ENCODE measurements around the gene CTLA4.

GRCh38 chr2:203918264-203918663, 50.7 kb downstream of the CTLA4 start:
- TF ChIP-seq CTCF (IDR thresholded peaks at IDR 0.05 in 2 of 3, conservative IDR thresholded peaks at IDR 0.05 in 1 of 3; ENCODE audit: control insufficient read depth in 2 of 3, extremely low read depth in 1 of 3, insufficient read depth in 1 of 3, low read depth in 3 of 3, low read length in 3 of 3) (no peak), YY1 (IDR thresholded peaks at IDR 0.05; ENCODE audit: low read depth, low read length) (no peak), GABPA (IDR thresholded peaks at IDR 0.05; ENCODE audit: low read depth) (no peak), FOXM1 (IDR thresholded peaks at IDR 0.05; ENCODE audit: low read depth, low read length) (no peak), JUND (IDR thresholded peaks at IDR 0.05; ENCODE audit: low read depth, low read length) (no peak), STAT1 (conservative IDR thresholded peaks at IDR 0.05) (no peak)
